Colonic mucosa (tissue), 4 donors: ENCODE results near the gene PBRM1. TPM values are rescaled to one million over a fixed set of nuclear protein-coding genes. Genes with fewer than 3 reads are reported as not detected.
A peak's percentile ranks its signal among the peaks of the same experiment; 100 is the strongest.

Source experiments
- DNase-seq: peaks from one replicate; pipeline ENCODE4 v3.0.0-alpha.2; 2020
- H3K27ac ChIP-seq: fragments of 200-600 bp; one replicate; pipeline ENCODE4 v1.8.0; 2021
- H3K27me3 ChIP-seq: fragments of 200-600 bp; one replicate; pipeline ENCODE4 v1.8.0; 2021
- H3K36me3 ChIP-seq: fragments of 200-600 bp; one replicate; pipeline ENCODE4 v1.8.0; 2021
- H3K4me1 ChIP-seq: fragments of 200-600 bp; one replicate; pipeline ENCODE4 v1.8.0; 2021; ENCODE audit warnings: mild to moderate bottlenecking
- H3K4me3 ChIP-seq: fragments of 200-600 bp; one replicate; pipeline ENCODE4 v1.8.0; 2021
- H3K9ac ChIP-seq, 2 donors: one replicate each; pipeline ENCODE4 v1.7.0; 2013; ENCODE audit warnings: control low read depth in 2 of 2, low read depth in 2 of 2, low read length in 2 of 2
- H3K9me3 ChIP-seq: fragments of 200-600 bp; one replicate; pipeline ENCODE4 v1.8.0; 2021
- intact Hi-C: fragments of 100-400 bp; cut with DNase I; formaldehyde crosslinking; loops from one replicate; pipeline ENCODE4 v1.14.1; 2022
- total RNA-seq, 2 donors: library from RNA; stranded (reverse); fragmentation: NEBNext Ultra II Directional in 1 of 2; extraction: Animal tissue kit (Norgen Biotek cat#: 25700) in 1 of 2; gene quantifications; one replicate each; pipeline ENCODE4 v1.2.1, GENCODE V29; 2021
- TF ChIP-seq, protein P1 (sequence below): fragments of 200-600 bp; IDR thresholded peaks from one replicate; pipeline ENCODE4 v1.8.0; 2022; ENCODE audit warnings: antibody characterized with exemption, mild to moderate bottlenecking
- donor health status: healthy.
- donor health status: DM: no; HTN: no; CAD: no.
- donor health status: DM: no; HTN: no; CAD: no.

Gene PBRM1
- total RNA-seq, 2 donors from 2014 or later: 53.6 to 65.7 TPM

DNA sequence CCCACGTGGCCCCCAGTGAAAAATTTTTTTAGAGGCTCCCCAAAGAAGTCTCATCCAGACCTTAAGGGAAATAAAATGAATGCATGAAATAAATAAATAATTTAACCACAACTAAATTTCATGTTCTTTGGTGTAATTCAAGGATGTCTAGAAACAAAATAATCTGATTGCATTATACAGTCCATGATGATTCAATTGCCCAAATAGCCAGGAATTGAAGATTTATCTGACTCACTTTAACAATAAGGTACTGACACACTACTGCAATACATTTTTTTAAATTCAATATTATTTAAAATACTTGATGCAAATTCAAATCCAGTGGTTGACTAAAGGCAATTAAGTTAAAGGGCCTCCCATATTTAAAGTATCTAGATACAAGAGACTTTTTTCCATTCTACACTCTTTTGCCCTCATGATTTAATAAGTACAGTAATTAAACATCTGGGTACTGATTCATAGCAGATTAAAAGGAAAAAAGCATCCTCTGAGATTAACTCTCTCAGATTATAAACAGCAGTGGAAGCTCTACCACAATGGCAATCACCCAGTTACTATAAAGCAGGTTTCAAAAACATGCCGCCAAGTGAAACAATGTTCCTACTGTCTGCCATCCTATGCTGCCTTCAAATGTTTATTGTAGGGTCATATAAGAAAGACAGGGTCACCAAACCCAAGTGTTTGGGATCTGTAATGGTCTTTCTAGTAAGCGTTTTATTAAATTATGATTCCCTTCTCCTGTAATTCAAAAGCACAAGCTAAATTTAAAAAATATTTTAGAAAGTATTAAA is 139.4 kb downstream of the PBRM1 start:
- Histone ChIP-seq H3K9me3 (no peaks in the 10 kb centered on the region), H3K4me3 (no peak overlapping the region), H3K4me1 (no peaks in the 10 kb centered on the region), H3K27ac (no peak overlapping the region), H3K36me3 (peaks cover 8% of the 10 kb centered on the region), H3K27me3 (no peaks in the 10 kb centered on the region), H3K9ac (no peak overlapping the region)
- intact Hi-C loops: no loop called here
- TF ChIP-seq, protein P1, sequence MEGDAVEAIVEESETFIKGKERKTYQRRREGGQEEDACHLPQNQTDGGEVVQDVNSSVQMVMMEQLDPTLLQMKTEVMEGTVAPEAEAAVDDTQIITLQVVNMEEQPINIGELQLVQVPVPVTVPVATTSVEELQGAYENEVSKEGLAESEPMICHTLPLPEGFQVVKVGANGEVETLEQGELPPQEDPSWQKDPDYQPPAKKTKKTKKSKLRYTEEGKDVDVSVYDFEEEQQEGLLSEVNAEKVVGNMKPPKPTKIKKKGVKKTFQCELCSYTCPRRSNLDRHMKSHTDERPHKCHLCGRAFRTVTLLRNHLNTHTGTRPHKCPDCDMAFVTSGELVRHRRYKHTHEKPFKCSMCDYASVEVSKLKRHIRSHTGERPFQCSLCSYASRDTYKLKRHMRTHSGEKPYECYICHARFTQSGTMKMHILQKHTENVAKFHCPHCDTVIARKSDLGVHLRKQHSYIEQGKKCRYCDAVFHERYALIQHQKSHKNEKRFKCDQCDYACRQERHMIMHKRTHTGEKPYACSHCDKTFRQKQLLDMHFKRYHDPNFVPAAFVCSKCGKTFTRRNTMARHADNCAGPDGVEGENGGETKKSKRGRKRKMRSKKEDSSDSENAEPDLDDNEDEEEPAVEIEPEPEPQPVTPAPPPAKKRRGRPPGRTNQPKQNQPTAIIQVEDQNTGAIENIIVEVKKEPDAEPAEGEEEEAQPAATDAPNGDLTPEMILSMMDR: no peak
- DNase-seq: no peak

DNA sequence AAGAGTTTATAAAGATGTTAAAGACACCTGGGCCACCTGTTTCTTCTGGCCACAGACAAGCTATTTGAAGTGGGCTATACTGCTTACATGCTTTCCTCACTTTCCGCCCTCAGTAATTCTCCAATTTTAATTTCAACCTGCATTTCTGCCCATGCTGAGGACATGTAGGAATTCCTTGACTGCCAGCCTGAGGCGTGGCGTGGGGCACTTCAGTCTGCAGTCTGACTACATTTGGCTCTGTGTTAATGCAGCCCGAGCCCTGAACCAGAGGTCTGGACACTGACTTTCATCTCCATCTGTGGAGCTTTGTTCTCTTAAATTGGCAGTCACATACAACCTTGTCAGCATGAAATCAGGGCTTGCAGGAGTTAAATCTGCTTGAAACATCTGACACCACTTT is 140.8 kb downstream of the PBRM1 start:
- Histone ChIP-seq H3K27me3 (no peaks in the 10 kb centered on the region), H3K9ac (no peak overlapping the region), H3K36me3 (peaks cover 6% of the 10 kb centered on the region), H3K4me1 (no peaks in the 10 kb centered on the region), H3K4me3 (no peak overlapping the region), H3K9me3 (no peaks in the 10 kb centered on the region), H3K27ac (no peak overlapping the region)
- TF ChIP-seq, protein P1: no peak
- intact Hi-C loops: no loop called here
- DNase-seq: no peak

DNA sequence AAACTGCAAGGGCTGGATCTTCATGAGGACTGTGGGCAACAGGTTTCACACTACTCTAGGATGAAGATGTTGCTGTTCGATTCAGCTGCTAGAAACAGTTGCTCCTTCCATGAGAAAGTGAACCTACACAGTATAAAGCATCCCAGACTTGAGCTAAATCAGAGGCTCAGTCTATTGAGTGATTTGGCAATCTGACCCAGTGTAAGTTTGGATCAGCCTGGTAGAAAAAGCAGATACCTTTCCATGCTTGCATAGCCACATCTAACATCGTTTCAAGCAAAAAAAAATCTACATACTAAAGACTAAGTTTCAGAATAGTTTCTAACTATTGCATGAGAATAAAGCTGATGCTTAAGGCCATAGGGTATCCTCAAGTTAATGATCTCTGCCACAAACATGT is 144.7 kb downstream of the PBRM1 start:
- H3K9ac ChIP-seq: no peak overlapping the region
- intact Hi-C loops: no loop called here
- H3K9me3 ChIP-seq: no peaks in the 10 kb centered on the region
- no peak overlapping the region for H3K27ac ChIP-seq
- TF ChIP-seq, protein P1: no peak
- DNase-seq: no peak
- no peaks in the 10 kb centered on the region for H3K36me3 ChIP-seq
- H3K4me1 ChIP-seq: peaks cover 9% of the 10 kb centered on the region
- no peak overlapping the region for H3K4me3 ChIP-seq
- no peaks in the 10 kb centered on the region for H3K27me3 ChIP-seq

DNA sequence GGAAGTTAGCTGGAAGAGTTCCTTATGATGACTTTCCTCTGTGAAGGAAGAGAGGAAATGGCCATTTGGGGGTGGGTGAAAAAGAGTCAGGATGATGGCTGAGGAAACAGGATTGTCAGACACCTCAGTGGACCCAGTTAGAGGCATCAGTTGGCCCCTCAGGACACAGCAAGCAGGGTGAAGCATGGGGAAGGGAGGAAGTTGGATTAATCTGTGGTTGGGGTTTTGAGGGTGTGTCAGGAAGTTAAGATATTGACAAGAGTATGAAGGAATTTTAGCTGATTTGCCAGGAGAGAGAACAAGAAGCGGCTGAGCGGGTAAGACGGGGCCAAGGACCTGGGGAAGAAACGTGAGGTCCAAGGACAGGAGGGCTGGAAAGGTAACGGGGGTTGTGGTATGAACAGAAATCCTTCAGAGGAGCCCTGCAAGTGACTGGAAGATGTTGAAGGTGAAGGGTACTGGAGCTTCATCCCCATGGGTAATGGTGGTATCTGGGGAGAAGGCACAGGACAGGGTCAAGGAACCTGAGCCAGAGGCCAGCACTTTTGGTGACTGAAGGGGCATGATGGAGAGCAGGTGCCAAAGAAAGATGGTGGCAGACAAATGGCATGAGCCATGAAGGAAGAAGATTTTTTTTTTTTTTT is 146.6 kb downstream of the PBRM1 start:
- no peak for DNase-seq
- Histone ChIP-seq H3K36me3 (no peaks in the 10 kb centered on the region), H3K27me3 (no peaks in the 10 kb centered on the region), H3K4me1 (peaks cover 14% of the 10 kb centered on the region), H3K9me3 (no peaks in the 10 kb centered on the region), H3K27ac (no peak overlapping the region), H3K4me3 (no peak overlapping the region), H3K9ac (no peak overlapping the region)
- intact Hi-C loops: no loop called here
- TF ChIP-seq, protein P1: no peak

DNA sequence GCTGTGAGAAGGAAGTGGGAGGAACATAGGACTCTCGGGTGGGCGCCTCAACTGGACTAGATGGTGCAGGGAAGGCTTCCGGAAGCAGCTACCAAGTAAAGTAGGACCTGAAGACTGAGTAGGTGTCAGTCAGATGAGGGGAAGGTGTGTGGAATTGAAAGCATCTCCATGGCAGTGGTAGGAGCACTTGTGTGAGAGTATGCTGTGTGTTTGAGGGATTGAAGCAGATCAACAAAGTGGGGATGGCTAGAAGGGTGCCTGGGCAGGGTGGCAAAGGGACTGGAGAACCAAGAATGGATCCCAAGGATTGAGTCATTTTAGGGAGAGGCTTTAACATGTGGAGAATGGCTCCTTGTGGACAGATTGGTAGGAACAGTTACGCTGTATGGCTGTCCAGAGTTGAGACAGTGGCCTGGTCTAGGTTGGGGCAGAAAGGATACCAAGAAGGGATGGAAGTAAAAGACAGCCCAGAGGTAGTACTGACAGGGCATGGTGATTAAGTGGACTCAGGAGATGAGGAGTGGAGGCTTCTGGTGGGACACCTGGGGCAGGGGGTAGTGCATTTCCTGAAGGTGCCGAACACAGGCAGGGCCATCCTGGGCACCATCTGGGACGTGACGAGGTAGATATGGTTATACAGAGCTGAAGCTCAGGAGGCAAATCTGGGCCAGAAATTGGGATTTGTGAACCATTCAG is 147.8 kb downstream of the PBRM1 start:
- peak; percentile 18 for DNase-seq
- intact Hi-C loops: no loop called here
- Histone ChIP-seq H3K4me3 (peak overlapping the region; percentile 75), H3K9me3 (no peaks in the 10 kb centered on the region), H3K9ac (peak overlapping the region in 1 of 2 donors; percentile 95), H3K36me3 (no peaks in the 10 kb centered on the region), H3K27me3 (no peaks in the 10 kb centered on the region), H3K4me1 (peaks cover 14% of the 10 kb centered on the region), H3K27ac (no peak overlapping the region)
- TF ChIP-seq, protein P1: no peak
